Activated B cell treated with CpG ODN at 0.5 μM for 24 hours (primary cell): ENCODE results near the gene NAPB. TPM values are rescaled to one million over a fixed set of nuclear protein-coding genes. Genes with fewer than 3 reads are reported as not detected.

Experiments used
- ATAC-seq: fragments of 200-7000 bp; cut with Tn5 transposase; one replicate; pipeline ENCODE4 v1.10.0; 2021; ENCODE audit warnings: low read depth, mild to moderate bottlenecking, moderate library complexity
- CTCF ChIA-PET: fragments of 350-600 bp; sonication (Branson Sonifier 250); formaldehyde crosslinking; loops from one replicate; lab custom pipeline; 2021; ENCODE audit warnings: antibody characterized with exemption; lab: Charles Lee
- POLR2A ChIA-PET: fragments of 350-600 bp; sonication (Branson Sonifier 250); formaldehyde crosslinking; loops from one replicate; lab custom pipeline; 2021; ENCODE audit warnings: antibody characterized with exemption; lab: Charles Lee
- DNase-seq: peaks from one replicate; pipeline ENCODE4 v3.0.0; 2022
- H3K27ac Mint-ChIP-seq: one replicate; pipeline ENCODE4 v1.8.0; 2020; ENCODE audit warnings: mixed read lengths
- H3K27me3 Mint-ChIP-seq: one replicate; pipeline ENCODE4 v1.8.0; 2021; ENCODE audit warnings: mixed read lengths
- H3K36me3 Mint-ChIP-seq: one replicate; pipeline ENCODE4 v1.8.0; 2021; ENCODE audit warnings: low read depth, mixed read lengths
- H3K4me1 Mint-ChIP-seq: one replicate; pipeline ENCODE4 v1.8.0; 2021; ENCODE audit warnings: mixed read lengths
- H3K4me3 Mint-ChIP-seq: one replicate; pipeline ENCODE4 v1.8.0; 2020; ENCODE audit warnings: mild to moderate bottlenecking, mixed read lengths
- H3K9me3 Mint-ChIP-seq: one replicate; pipeline ENCODE4 v1.8.0; 2020; ENCODE audit warnings: mixed read lengths
- intact Hi-C: fragments of 100-400 bp; cut with micrococcal nuclease; formaldehyde crosslinking; loops from one replicate; pipeline ENCODE4 v1.15.1; 2024
- total RNA-seq: library from RNA; stranded (reverse); gene quantifications from 2 replicates; pipeline ENCODE4 v1.2.3, GENCODE V29; 2022
- TF ChIP-seq, protein P1 (sequence below): fragments of 200-600 bp; IDR thresholded peaks from one replicate; pipeline ENCODE4 v1.8.0; 2022; ENCODE audit warnings: antibody characterized with exemption, mild to moderate bottlenecking

The NAPB gene
- total RNA-seq, 1 donor from 2014 or later = 7.8 TPM

DNA sequence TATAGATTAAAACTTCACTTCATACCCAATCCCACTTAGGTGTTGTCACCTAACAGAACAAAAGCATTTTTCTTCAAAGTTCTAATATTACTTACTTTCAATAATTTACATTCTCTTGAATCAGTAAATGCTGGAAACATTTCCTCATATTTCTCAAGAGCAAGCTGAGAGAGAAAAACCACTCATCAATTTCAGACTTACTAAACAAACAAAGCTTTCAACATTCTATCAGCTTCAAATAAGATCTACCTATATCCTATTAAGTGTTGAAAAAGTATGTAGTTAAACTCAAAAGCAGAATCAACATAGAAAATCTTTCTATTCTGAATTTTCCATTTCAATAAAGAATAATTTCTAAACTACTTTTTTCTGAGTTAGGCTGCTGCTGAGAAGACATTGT, 41.5 kb downstream of the NAPB start:
- no peak overlapping the region for H3K27ac Mint-ChIP-seq
- ATAC-seq (no peak), DNase-seq (no peak)
- no peaks in the 10 kb centered on the region for H3K4me1 Mint-ChIP-seq
- peaks cover 2% of the 10 kb centered on the region for H3K9me3 Mint-ChIP-seq
- no peak overlapping the region for H3K4me3 Mint-ChIP-seq
- intact Hi-C loops = no loop called here
- peaks cover 64% of the 10 kb centered on the region for H3K36me3 Mint-ChIP-seq
- CTCF ChIA-PET = no interaction called here
- POLR2A ChIA-PET = no interaction called here
- TF ChIP-seq, protein P1, sequence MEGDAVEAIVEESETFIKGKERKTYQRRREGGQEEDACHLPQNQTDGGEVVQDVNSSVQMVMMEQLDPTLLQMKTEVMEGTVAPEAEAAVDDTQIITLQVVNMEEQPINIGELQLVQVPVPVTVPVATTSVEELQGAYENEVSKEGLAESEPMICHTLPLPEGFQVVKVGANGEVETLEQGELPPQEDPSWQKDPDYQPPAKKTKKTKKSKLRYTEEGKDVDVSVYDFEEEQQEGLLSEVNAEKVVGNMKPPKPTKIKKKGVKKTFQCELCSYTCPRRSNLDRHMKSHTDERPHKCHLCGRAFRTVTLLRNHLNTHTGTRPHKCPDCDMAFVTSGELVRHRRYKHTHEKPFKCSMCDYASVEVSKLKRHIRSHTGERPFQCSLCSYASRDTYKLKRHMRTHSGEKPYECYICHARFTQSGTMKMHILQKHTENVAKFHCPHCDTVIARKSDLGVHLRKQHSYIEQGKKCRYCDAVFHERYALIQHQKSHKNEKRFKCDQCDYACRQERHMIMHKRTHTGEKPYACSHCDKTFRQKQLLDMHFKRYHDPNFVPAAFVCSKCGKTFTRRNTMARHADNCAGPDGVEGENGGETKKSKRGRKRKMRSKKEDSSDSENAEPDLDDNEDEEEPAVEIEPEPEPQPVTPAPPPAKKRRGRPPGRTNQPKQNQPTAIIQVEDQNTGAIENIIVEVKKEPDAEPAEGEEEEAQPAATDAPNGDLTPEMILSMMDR = no peak
- no peaks in the 10 kb centered on the region for H3K27me3 Mint-ChIP-seq

DNA sequence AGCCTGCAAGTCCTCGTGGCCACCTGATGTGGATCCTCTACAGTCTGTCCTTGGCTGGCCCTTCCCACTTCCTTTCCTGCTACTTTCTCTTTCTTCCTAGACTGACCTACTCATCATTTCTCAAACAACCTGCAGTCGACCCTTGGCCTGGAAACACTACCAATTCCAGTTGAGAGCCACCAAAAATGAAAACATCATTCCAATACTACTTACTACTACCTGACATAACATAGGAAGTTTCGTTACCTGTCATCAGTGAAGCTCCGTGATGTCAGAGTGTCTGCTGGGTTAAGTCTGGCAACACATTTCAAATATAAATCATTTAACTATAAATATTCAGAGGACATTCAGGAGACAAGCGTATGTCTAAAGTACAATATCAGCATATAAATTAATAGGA, 45.5 kb downstream of the NAPB start:
- Mint-ChIP-seq H3K9me3 (no peaks in the 10 kb centered on the region), H3K36me3 (peaks cover 74% of the 10 kb centered on the region), H3K27me3 (no peaks in the 10 kb centered on the region), H3K4me3 (no peak overlapping the region), H3K27ac (no peak overlapping the region), H3K4me1 (no peaks in the 10 kb centered on the region)
- ATAC-seq (no peak), DNase-seq (no peak)
- TF ChIP-seq, protein P1 = no peak
- POLR2A ChIA-PET = no interaction called here
- CTCF ChIA-PET = no interaction called here
- intact Hi-C loops = no loop called here

DNA sequence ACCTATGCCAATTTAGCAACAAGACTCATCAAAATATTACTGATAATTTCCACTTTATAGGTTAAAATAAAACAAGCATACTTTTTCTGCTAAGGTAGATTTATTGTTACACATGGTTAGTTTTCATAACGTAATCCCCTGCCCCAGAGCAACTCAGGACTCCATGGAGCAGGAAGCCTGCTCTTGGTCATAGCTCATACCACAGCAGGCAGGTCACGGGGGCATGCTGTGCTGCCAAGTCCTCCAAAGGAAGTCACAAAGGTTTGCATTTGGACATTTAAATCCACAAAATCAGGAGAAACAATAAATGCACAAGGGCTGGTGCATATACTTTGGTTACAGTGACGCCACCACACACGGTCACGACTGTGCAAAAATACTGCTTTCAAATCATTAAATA, 46.8 kb downstream of the NAPB start:
- H3K27me3 Mint-ChIP-seq = no peaks in the 10 kb centered on the region
- ATAC-seq = no peak
- no peaks in the 10 kb centered on the region for H3K9me3 Mint-ChIP-seq
- H3K4me1 Mint-ChIP-seq = no peaks in the 10 kb centered on the region
- TF ChIP-seq, protein P1 = no peak
- no peak for DNase-seq
- peaks cover 77% of the 10 kb centered on the region for H3K36me3 Mint-ChIP-seq
- CTCF ChIA-PET = no interaction called here
- POLR2A ChIA-PET = no interaction called here
- intact Hi-C loops = no loop called here
- H3K27ac Mint-ChIP-seq = no peak overlapping the region
- no peak overlapping the region for H3K4me3 Mint-ChIP-seq

DNA sequence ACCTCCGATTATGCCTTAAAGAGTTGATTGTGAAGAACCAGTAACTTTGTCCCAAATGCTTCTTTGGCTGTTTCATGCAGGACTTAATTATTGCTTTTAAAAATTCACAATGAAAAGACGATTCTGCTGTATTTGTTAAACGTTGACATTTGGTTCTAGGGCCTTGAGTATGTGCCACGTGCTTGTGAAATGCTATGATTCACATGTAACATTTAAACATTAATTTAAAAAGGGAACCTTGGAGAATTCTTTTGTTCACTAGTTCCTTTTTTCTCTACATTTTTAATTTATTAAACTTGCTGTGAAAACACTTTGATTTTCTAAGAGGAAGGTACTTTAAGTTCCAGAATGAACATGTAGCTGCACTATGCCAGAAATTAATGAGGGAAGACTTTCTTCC, 49.8 kb downstream of the NAPB start:
- H3K27me3 Mint-ChIP-seq = no peaks in the 10 kb centered on the region
- peaks cover 14% of the 10 kb centered on the region for H3K4me1 Mint-ChIP-seq
- intact Hi-C loops = no loop called here
- peaks cover 81% of the 10 kb centered on the region for H3K36me3 Mint-ChIP-seq
- DNase-seq (no peak), ATAC-seq (no peak)
- POLR2A ChIA-PET = interaction anchor here (2.2 kb wide), 1 partner anchor 10 kb away, joined by 5 read pairs; the partner anchor contains the start of gene GZF1
- no peak overlapping the region for H3K27ac Mint-ChIP-seq
- CTCF ChIA-PET = no interaction called here
- TF ChIP-seq, protein P1 = no peak
- no peaks in the 10 kb centered on the region for H3K9me3 Mint-ChIP-seq
- no peak overlapping the region for H3K4me3 Mint-ChIP-seq

DNA sequence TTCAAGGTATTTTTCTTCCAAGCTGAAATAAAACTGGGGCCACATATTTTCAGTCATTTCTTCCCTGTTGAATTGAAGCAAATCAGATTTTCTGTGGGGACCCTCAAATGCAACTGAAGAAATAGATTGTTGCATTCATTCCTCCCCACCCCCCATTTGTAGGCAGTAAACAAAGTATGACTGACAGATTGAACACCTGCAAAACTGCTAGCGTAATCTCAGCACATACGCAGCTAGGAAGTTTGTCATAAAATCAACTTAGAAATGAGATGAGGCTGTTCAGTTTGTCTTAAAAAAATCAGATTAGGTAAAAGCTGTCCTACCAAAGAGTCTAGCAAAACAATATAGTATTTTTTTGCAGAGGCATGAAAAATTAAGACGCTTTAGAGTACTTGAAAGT, 50.4 kb downstream of the NAPB start:
- CTCF ChIA-PET = interaction anchor here (1.0 kb wide), 1 partner anchor 21 kb away, joined by 3 read pairs; no protein-coding TSS in a partner anchor
- H3K27me3 Mint-ChIP-seq = no peaks in the 10 kb centered on the region
- DNase-seq (no peak), ATAC-seq (no peak)
- peaks cover 21% of the 10 kb centered on the region for H3K4me1 Mint-ChIP-seq
- no peak overlapping the region for H3K4me3 Mint-ChIP-seq
- peaks cover 80% of the 10 kb centered on the region for H3K36me3 Mint-ChIP-seq
- POLR2A ChIA-PET = interaction anchor here (1.1 to 2.2 kb wide), 2 partner anchors 9 to 21 kb away, joined by 5 to 6 read pairs; partner anchors contain the start of genes GZF1 and NXT1
- intact Hi-C loops = no loop called here
- TF ChIP-seq, protein P1 = no peak
- H3K27ac Mint-ChIP-seq = no peak overlapping the region
- H3K9me3 Mint-ChIP-seq = no peaks in the 10 kb centered on the region
